ENCODE results near the gene UCK2.

DNA sequence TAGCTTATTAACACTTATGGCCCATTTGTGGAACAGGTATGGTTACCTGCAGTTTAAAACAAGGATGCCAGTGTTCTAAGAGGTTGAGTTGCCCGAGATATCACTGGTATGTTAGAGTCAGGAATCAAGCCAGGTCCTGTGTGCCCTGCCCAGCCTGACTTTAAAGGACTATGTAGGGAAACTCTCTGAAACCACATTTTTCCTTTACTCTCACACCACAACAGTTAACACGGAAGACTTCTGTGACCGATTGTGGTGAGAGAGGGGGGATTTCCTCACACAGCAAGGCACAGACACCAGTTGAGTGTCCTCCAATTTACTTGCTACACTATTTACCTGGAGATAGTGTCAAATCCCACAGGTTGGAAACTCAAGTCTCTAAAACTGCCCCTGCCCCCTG, 47.8 kb downstream of the UCK2 start:
- TF ChIP-seq CTCF (IDR thresholded peaks at IDR 0.05) (no peak), POLR2A (IDR thresholded peaks at IDR 0.05) (no peak)
